Neural crest cell (in vitro differentiated cells): Measurements from ENCODE around the gene MECR. TPM values are rescaled to one million over a fixed set of nuclear protein-coding genes. Genes with fewer than 3 reads are reported as not detected.

ENCODE experiments used
- DNase-seq: peaks from one replicate; pipeline ENCODE4 v3.0.0; 2021; ENCODE audit warnings: low read depth, mixed read lengths, low spot score
- H3K27ac Mint-ChIP-seq: one replicate; pipeline ENCODE4 v1.8.0; 2021; ENCODE audit warnings: mild to moderate bottlenecking, mixed read lengths; ENCODE audit not compliant: unreplicated experiment
- H3K27me3 Mint-ChIP-seq: 2 replicates; pipeline ENCODE4 v1.8.0; 2021; ENCODE audit warnings: low read depth, mild to moderate bottlenecking, mixed read lengths
- H3K36me3 Mint-ChIP-seq: 2 replicates; pipeline ENCODE4 v1.8.0; 2021; ENCODE audit warnings: low read depth, mild to moderate bottlenecking, mixed read lengths
- H3K4me1 Mint-ChIP-seq: 2 replicates; pipeline ENCODE4 v1.8.0; 2021; ENCODE audit warnings: mixed read lengths
- H3K4me3 Mint-ChIP-seq: one replicate; pipeline ENCODE4 v1.8.0; 2021; ENCODE audit warnings: mild to moderate bottlenecking, mixed read lengths
- H3K9me3 Mint-ChIP-seq: 2 replicates; pipeline ENCODE4 v1.8.0; 2021; ENCODE audit warnings: mixed read lengths
- long read RNA-seq: library from polyadenylated mRNA; unstranded; transcript quantifications from one replicate; pipeline ENCODE4 v2.0.0, GENCODE V29; 2020
- total RNA-seq: library from RNA; stranded (reverse); gene quantifications from 2 replicates; pipeline ENCODE4 v1.2.1, GENCODE V29; 2021
- TF ChIP-seq, protein P1 (sequence below): fragments of 200-600 bp; sonication (generic); conservative IDR thresholded peaks from 2 replicates; pipeline ENCODE4 v1.5.0; 2021; ENCODE audit warnings: antibody characterized with exemption, mild to moderate bottlenecking

The MECR gene
- 24.6 and 28.4 TPM in 2 replicates for total RNA-seq
- long read RNA-seq, transcript MECR-201 (10 exons, 1,353 nt): major isoform, 23 of 43 reads
- long read RNA-seq, partial matches to known transcripts: 5 of 43 reads
- long read RNA-seq, other reads (novel, unspliced or antisense): 12 of 43 reads

- H3K27me3 Mint-ChIP-seq: peaks cover 42% of the 10 kb centered on the region
- peaks cover 21% of the 10 kb centered on the region for H3K4me1 Mint-ChIP-seq
- H3K4me3 Mint-ChIP-seq: peak within 1 kb of the TSS; percentile 92
- peak; percentile 96 for DNase-seq
- H3K27ac Mint-ChIP-seq: peak within 1 kb of the TSS; percentile 79
- no peaks in the 10 kb centered on the region for H3K9me3 Mint-ChIP-seq
- TF ChIP-seq, protein P1, sequence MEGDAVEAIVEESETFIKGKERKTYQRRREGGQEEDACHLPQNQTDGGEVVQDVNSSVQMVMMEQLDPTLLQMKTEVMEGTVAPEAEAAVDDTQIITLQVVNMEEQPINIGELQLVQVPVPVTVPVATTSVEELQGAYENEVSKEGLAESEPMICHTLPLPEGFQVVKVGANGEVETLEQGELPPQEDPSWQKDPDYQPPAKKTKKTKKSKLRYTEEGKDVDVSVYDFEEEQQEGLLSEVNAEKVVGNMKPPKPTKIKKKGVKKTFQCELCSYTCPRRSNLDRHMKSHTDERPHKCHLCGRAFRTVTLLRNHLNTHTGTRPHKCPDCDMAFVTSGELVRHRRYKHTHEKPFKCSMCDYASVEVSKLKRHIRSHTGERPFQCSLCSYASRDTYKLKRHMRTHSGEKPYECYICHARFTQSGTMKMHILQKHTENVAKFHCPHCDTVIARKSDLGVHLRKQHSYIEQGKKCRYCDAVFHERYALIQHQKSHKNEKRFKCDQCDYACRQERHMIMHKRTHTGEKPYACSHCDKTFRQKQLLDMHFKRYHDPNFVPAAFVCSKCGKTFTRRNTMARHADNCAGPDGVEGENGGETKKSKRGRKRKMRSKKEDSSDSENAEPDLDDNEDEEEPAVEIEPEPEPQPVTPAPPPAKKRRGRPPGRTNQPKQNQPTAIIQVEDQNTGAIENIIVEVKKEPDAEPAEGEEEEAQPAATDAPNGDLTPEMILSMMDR: peak; percentile 35
- H3K36me3 Mint-ChIP-seq: no peaks in the 10 kb centered on the region
Measured at GRCh38 chr1:29230553-29231378, at the start of gene MECR. Gene MECR (minus strand): TSS chr1:29230934. CDS start chr1:29230906, 28 bp downstream.

DNA sequence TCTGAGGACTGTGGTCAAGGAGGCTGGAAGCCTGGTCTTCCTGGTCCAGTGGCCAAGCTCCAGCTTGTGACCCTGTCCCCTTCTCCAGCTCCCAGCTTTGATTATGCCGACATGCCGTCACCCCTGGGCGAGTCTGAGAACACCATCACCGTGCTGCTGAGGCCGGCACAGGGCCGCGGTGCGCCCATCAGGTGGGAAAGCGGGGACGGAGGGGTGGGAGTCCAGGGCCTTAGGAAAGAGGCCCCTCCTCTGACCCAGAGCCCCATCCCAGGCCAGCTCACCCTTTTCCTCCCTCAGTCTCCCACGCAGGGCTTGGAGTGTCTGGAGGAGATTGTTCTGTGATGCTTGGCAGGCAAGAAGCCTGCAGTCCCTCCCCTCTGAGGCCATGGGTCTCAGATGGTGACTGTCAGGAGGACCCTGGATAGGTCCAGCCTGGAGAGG is 49.2 kb upstream of the MECR start:
- Mint-ChIP-seq H3K27ac (no peak overlapping the region), H3K27me3 (no peaks in the 10 kb centered on the region), H3K36me3 (no peaks in the 10 kb centered on the region), H3K4me3 (no peak overlapping the region), H3K9me3 (no peaks in the 10 kb centered on the region), H3K4me1 (peaks cover 9% of the 10 kb centered on the region)
- DNase-seq: no peak
- TF ChIP-seq, protein P1: no peak

- no peak overlapping the region for H3K27ac Mint-ChIP-seq
- no peaks in the 10 kb centered on the region for H3K9me3 Mint-ChIP-seq
- no peaks in the 10 kb centered on the region for H3K27me3 Mint-ChIP-seq
- H3K4me3 Mint-ChIP-seq: no peak overlapping the region
- no peak for DNase-seq
- H3K36me3 Mint-ChIP-seq: no peaks in the 10 kb centered on the region
- peaks cover 9% of the 10 kb centered on the region for H3K4me1 Mint-ChIP-seq
- TF ChIP-seq, protein P1: no peak
Measured at GRCh38 chr1:29279406-29279805, 48.7 kb upstream of the MECR start.

DNA sequence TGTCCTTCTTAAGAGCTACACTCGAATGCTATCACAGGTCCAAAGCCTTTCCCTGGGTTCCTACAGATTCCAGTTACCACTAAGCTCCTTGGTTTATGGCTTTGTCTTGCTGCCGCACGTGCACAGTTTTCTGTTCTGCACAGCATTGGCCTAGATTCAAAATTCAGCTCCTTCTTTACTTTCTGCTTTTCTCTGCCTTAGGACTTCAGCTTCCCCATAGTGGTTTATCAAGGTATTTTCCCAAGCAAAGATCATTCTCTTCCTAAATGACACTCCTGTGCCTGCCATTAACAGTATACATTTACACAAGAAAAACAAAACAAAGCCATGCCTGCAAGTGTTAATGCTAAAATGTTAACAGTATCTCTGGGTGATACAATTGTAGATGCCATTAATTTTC is 47.4 kb upstream of the MECR start:
- H3K27ac Mint-ChIP-seq: no peak overlapping the region
- TF ChIP-seq, protein P1: no peak
- no peak for DNase-seq

GRCh38 chr1:29275435-29275834 is 44.7 kb upstream of the MECR start:
- DNase-seq: no peak
- Mint-ChIP-seq H3K4me1 (peaks cover 17% of the 10 kb centered on the region), H3K27me3 (peaks cover 6% of the 10 kb centered on the region), H3K9me3 (no peaks in the 10 kb centered on the region), H3K36me3 (no peaks in the 10 kb centered on the region), H3K27ac (no peak overlapping the region), H3K4me3 (no peak overlapping the region)
- TF ChIP-seq, protein P1: no peak

More for the DNA sequence above, 47.4 kb upstream of the MECR start:
- no peaks in the 10 kb centered on the region for H3K36me3 Mint-ChIP-seq
- H3K27me3 Mint-ChIP-seq: no peaks in the 10 kb centered on the region
- H3K4me1 Mint-ChIP-seq: peaks cover 4% of the 10 kb centered on the region
- no peak overlapping the region for H3K4me3 Mint-ChIP-seq
- H3K9me3 Mint-ChIP-seq: no peaks in the 10 kb centered on the region
